Measurements from ENCODE around the gene NDUFS4. TPM values are rescaled to one million over a fixed set of nuclear protein-coding genes. Genes with fewer than 3 reads are reported as not detected.
A peak's percentile ranks its signal among the peaks of the same experiment; 100 is the strongest.
"Not testable (repeated sequence)": the region's sequence is repeated elsewhere in the genome, so short reads cannot be mapped to it uniquely, and the experiment has no call there.

Gene NDUFS4
- total RNA-seq: 10 to 100 TPM; 87.3 to 97.2 TPM

- Histone ChIP-seq H3K4me3 (peak within 1 kb of the TSS; percentile 58 to 61), H3K36me3 (no peaks in the 10 kb centered on the region), H3K9me3 (no peaks in the 10 kb centered on the region), H3K27ac (peak within 1 kb of the TSS; percentile 75 to 81), H3K27me3 (replicated peaks; ENCODE audit: insufficient read depth) (no peaks in the 10 kb centered on the region), H3K4me1 (replicated peaks) (no peaks in the 10 kb centered on the region)
- WGBS: 5% methylated on average over 30 of the region's 30 CpGs
- TF ChIP-seq POLR2AphosphoS5 (IDR thresholded peaks at IDR 0.05) (peak; percentile 95), POLR2A (IDR thresholded peaks at IDR 0.05) (no peak)
- intact Hi-C loops (cut with DNase I): no loop called here
- peak; percentile 79 for DNase-seq (ENCODE audit: low spot score)
These were observed at the start of gene NDUFS4 for GRCh38 chr5:53560506-53561191. NDUFS4 (plus strand) TSS chr5:53560639; CDS start chr5:53560663, 24 bp downstream.

DNA sequence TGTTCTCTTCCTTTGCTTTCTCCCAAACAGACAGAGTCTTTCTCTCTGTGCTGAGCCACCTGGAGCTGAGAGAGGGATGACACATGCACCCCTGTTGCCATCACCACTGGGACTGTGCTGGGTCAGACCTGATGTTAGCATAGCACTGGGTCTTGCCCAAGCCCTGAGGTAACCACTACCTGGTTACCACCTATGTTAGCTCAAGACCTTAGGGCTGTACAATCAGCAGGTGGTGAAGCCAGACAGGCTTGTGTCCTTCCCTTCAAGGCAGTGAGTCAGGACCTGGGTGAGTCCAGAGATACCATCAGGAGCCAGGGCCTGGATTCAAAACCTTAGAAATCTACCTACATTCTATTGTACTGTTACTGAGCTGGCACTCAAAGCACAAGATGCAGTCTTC is 47.9 kb upstream of the NDUFS4 start:
- TF ChIP-seq POLR2A (IDR thresholded peaks at IDR 0.05) (no peak), POLR2AphosphoS5 (IDR thresholded peaks at IDR 0.05) (no peak)
- TF ChIP-seq, protein P1, sequence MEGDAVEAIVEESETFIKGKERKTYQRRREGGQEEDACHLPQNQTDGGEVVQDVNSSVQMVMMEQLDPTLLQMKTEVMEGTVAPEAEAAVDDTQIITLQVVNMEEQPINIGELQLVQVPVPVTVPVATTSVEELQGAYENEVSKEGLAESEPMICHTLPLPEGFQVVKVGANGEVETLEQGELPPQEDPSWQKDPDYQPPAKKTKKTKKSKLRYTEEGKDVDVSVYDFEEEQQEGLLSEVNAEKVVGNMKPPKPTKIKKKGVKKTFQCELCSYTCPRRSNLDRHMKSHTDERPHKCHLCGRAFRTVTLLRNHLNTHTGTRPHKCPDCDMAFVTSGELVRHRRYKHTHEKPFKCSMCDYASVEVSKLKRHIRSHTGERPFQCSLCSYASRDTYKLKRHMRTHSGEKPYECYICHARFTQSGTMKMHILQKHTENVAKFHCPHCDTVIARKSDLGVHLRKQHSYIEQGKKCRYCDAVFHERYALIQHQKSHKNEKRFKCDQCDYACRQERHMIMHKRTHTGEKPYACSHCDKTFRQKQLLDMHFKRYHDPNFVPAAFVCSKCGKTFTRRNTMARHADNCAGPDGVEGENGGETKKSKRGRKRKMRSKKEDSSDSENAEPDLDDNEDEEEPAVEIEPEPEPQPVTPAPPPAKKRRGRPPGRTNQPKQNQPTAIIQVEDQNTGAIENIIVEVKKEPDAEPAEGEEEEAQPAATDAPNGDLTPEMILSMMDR (IDR thresholded peaks at IDR 0.05): no peak
- H3K9me3 ChIP-seq: no peaks in the 10 kb centered on the region
- H3K4me3 ChIP-seq: no peak overlapping the region
- no peaks in the 10 kb centered on the region for H3K4me1 ChIP-seq (replicated peaks)
- H3K27me3 ChIP-seq (replicated peaks; ENCODE audit: insufficient read depth): no peaks in the 10 kb centered on the region
- H3K27ac ChIP-seq: no peak overlapping the region
- no peak for DNase-seq (ENCODE audit: low spot score)
- intact Hi-C loops (cut with DNase I): no loop called here
- no peaks in the 10 kb centered on the region for H3K36me3 ChIP-seq

DNA sequence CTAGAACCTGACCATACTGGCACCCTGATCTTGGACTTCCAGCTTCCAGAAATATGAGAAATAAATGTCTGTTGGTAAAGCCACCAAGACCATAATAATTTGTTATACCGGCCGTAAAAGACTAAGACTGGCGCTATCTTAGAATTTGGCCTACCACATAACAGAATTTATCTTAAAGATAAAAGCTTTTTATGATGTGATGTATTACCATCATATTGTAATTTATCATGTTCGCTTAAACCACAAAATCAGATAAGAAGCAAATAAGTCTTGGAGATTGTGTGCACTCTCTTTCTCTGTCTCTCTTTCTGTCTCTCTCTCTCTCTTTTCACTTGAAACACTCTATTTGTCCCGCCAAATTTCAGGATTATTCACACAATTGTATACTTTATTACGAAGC is 44.5 kb upstream of the NDUFS4 start:
- 58% methylated on average over 6 of the region's 6 CpGs for WGBS
- no peaks in the 10 kb centered on the region for H3K36me3 ChIP-seq
- no peaks in the 10 kb centered on the region for H3K4me1 ChIP-seq (replicated peaks)
- DNase-seq (ENCODE audit: low spot score): no peak
- H3K9me3 ChIP-seq: no peaks in the 10 kb centered on the region
- no peak overlapping the region for H3K27ac ChIP-seq
- intact Hi-C loops (cut with DNase I): no loop called here
- no peak for TF ChIP-seq POLR2A (IDR thresholded peaks at IDR 0.05)
- no peak for TF ChIP-seq POLR2AphosphoS5 (IDR thresholded peaks at IDR 0.05)
- TF ChIP-seq, protein P1 (IDR thresholded peaks at IDR 0.05): no peak
- no peaks in the 10 kb centered on the region for H3K27me3 ChIP-seq (replicated peaks; ENCODE audit: insufficient read depth)
- H3K4me3 ChIP-seq: no peak overlapping the region

DNA sequence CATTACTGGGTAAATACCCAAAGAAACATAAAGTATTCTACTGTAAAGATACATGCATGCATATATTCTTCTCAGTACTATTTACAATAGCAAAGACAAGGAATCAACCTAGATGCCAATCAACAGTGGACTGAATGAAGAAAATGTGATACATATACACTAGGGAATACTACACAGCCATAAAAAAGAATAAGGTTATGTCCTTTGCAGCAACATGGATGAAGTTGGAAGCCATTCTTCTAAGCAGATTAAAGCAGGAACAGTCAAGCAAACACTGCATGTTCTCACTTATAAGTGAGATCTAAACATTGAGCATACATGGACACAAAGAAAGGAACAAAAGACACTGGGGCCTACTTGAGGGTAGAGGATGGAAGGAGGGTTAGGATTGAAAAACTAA is 39.6 kb upstream of the NDUFS4 start:
- no peak overlapping the region for H3K4me3 ChIP-seq
- H3K4me1 ChIP-seq (replicated peaks): no peaks in the 10 kb centered on the region
- no peaks in the 10 kb centered on the region for H3K27me3 ChIP-seq (replicated peaks; ENCODE audit: insufficient read depth)
- TF ChIP-seq, protein P1 (IDR thresholded peaks at IDR 0.05): no peak
- TF ChIP-seq POLR2A (IDR thresholded peaks at IDR 0.05) (no peak), POLR2AphosphoS5 (IDR thresholded peaks at IDR 0.05) (no peak)
- intact Hi-C loops (cut with DNase I): no loop called here
- DNase-seq (ENCODE audit: low spot score): no peak
- no peaks in the 10 kb centered on the region for H3K9me3 ChIP-seq
- H3K36me3 ChIP-seq: no peaks in the 10 kb centered on the region
- H3K27ac ChIP-seq: no peak overlapping the region

DNA sequence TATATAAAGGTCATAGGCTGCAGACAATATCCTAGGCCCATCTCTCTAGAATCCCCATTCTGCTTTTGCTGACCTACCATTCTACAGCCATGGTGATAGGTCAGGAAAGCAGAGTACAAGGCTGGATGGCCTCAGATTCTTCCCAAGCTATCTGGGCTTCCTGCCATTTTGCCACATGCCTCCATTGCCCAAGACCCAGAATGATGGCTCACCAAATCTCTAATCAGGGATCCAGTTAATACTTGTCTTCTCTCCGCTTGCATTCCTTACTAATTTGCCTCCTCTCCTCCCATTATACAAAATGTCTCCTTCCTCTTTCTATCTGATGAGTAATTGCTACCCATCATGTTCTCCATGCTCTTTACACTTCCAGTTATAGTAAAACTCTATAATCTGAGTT is 22.7 kb upstream of the NDUFS4 start:
- no peaks in the 10 kb centered on the region for H3K4me1 ChIP-seq (replicated peaks)
- no peaks in the 10 kb centered on the region for H3K9me3 ChIP-seq
- intact Hi-C loops (cut with DNase I): no loop called here
- DNase-seq (ENCODE audit: low spot score): no peak
- no peaks in the 10 kb centered on the region for H3K27me3 ChIP-seq (replicated peaks; ENCODE audit: insufficient read depth)
- TF ChIP-seq POLR2A (IDR thresholded peaks at IDR 0.05) (no peak), POLR2AphosphoS5 (IDR thresholded peaks at IDR 0.05) (no peak)
- TF ChIP-seq, protein P1 (IDR thresholded peaks at IDR 0.05): no peak
- H3K4me3 ChIP-seq: no peak overlapping the region
- 83% methylated on average over 1 of the region's 1 CpG for WGBS
- H3K27ac ChIP-seq: no peak overlapping the region
- no peaks in the 10 kb centered on the region for H3K36me3 ChIP-seq

DNA sequence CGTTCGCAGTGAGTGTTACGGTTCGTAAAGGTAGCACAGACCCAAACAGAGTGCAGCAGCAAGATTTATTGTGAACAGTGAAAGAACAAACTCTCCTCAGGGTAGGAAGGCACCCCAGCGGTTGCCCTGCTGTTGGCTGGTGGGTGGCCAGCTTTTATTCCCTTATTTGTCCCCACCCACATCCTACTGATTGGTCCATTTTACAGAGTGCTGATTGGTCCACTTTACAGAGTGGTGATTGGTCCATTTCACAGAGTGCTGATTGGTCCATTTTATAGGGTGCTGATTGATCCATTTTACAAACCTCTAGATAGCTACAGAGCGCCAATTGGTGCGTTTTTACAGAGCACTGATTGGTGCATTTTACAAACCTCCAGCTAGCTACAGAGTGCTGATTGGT is 19.7 kb upstream of the NDUFS4 start:
- H3K27ac ChIP-seq; H3K4me3 ChIP-seq; H3K4me1 ChIP-seq (replicated peaks); DNase-seq (ENCODE audit: low spot score); H3K36me3 ChIP-seq; intact Hi-C loops (cut with DNase I); H3K27me3 ChIP-seq (replicated peaks; ENCODE audit: insufficient read depth); H3K9me3 ChIP-seq: not testable (repeated sequence)
- 86% methylated on average over 7 of the region's 7 CpGs for WGBS

All from prostate gland (tissue), 2 donors.